DND-41 (cell line): ENCODE data around the gene KISS1.

Experiments
- EZH2 ChIP-seq: IDR thresholded peaks from 3 replicates; pipeline ENCODE4 v1.6.1; 2012; ENCODE audit warnings: borderline replicate concordance, low read depth, mild to moderate bottlenecking, moderate library complexity, low read length, inconsistent platforms; ENCODE audit not compliant: severe bottlenecking
- TF ChIP-seq, protein P1 (sequence below): IDR thresholded peaks from 2 replicates; pipeline ENCODE4 v1.5.1; 2012; ENCODE audit warnings: borderline replicate concordance, low read length, moderate library complexity, mild to moderate bottlenecking; ENCODE audit not compliant: poor library complexity, severe bottlenecking; ENCODE audit errors: extremely low read depth

DNA sequence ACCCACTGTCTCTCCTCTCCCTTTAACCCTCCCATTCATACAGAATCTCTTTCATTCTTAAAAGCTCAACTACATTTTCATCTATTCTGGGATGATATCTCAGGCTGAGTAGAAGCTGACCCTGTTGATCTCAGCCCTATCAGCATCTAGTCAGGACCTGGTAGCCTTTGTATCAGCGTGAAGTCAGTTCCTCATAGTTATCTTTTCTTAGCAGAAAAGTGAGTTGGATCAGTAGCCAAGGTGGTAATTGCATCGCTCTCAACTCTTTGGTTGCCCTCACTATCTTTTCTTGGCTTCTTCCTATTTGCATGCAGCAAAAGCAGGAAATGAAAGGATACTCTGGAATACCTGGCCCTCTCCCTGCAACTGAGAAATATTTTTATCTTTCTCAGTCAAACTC lies 31.1 kb upstream of the KISS1 start:
- TF ChIP-seq, protein P1, sequence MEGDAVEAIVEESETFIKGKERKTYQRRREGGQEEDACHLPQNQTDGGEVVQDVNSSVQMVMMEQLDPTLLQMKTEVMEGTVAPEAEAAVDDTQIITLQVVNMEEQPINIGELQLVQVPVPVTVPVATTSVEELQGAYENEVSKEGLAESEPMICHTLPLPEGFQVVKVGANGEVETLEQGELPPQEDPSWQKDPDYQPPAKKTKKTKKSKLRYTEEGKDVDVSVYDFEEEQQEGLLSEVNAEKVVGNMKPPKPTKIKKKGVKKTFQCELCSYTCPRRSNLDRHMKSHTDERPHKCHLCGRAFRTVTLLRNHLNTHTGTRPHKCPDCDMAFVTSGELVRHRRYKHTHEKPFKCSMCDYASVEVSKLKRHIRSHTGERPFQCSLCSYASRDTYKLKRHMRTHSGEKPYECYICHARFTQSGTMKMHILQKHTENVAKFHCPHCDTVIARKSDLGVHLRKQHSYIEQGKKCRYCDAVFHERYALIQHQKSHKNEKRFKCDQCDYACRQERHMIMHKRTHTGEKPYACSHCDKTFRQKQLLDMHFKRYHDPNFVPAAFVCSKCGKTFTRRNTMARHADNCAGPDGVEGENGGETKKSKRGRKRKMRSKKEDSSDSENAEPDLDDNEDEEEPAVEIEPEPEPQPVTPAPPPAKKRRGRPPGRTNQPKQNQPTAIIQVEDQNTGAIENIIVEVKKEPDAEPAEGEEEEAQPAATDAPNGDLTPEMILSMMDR, result no peak
- TF ChIP-seq EZH2, result no peak
